GM11168 (cell line): ENCODE data around the gene SFI1.

ENCODE experiments used
- in situ Hi-C: fragments of 300-500 bp; cut with MboI; formaldehyde crosslinking; loops from one replicate; pipeline ENCODE4 v1.12.0; 2022; ENCODE audit warnings: low sequenced_read_pairs; ENCODE audit not compliant: unreplicated experiment

Gene SFI1

DNA sequence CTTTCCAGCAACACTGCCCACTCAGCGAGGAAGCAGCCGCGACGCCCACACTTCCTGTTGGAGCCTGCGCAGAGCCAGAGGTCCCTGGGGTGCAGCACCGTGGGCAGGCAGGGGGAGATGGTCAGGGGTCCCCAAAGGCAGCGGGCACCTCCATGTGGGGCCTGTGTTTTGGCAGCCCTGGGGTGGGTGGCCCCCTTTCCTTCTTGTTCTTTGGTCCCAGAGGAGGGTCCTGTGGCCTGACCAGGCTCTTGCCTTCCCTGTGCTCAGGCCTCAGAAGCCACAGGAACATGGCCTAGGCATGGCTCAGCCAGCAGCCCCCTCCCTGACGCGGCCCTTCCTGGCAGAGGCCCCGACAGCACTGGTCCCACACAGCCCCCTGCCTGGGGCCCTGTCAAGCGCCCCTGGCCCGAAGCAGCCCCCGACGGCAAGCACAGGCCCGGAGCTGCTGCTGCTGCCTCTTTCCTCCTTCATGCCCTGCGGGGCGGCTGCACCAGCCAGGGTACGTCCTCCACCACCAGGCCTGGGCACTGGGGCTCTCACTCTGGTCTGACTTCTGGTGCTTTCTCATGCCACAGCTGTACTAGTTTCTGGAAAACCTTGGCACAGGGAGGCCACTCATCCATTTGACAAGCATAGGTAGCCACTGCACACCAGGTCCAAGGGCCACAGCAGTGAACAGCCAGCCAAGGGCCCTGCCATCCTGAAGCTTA lies 118.6 kb downstream of the SFI1 start:
- in situ Hi-C loops, result no loop called here

DNA sequence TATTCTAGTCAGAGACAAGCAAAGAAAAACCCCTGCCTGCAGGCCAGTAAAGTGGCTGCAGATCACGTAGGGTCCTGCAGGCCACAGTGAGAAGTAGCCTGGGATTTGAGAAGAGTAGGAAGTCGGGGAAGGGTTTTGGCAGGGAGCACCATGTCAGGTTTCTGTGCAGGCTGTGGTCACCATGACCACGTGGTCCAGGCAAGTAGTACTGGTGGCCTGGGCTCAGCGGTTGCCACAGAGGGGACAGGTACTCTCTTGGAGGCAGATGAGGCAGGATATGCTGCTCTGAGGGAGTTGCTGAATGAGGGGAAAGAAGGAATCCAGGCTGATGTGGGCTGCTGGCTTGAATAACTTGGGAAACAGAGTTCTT lies 119.1 kb downstream of the SFI1 start:
- in situ Hi-C loops, result no loop called here

DNA sequence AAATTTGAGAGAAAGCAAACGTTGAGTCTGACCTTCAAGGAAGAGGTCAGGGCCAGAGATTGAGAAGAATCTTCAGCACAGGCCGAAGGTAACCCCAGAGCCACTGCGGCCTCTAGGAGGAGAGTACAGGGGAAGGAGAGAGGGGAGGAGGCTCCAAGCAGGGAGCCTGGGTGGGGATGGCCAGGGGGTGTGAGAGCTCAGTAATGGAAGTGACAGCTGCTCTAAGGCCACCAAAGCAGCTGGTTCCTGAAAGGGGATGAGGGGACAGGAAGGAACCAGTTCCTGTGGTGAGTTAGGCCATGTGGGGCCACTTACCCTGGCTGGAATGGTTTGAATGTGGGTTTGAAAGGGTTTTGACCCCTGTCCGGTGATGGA lies 119.6 kb downstream of the SFI1 start:
- in situ Hi-C loops, result no loop called here

DNA sequence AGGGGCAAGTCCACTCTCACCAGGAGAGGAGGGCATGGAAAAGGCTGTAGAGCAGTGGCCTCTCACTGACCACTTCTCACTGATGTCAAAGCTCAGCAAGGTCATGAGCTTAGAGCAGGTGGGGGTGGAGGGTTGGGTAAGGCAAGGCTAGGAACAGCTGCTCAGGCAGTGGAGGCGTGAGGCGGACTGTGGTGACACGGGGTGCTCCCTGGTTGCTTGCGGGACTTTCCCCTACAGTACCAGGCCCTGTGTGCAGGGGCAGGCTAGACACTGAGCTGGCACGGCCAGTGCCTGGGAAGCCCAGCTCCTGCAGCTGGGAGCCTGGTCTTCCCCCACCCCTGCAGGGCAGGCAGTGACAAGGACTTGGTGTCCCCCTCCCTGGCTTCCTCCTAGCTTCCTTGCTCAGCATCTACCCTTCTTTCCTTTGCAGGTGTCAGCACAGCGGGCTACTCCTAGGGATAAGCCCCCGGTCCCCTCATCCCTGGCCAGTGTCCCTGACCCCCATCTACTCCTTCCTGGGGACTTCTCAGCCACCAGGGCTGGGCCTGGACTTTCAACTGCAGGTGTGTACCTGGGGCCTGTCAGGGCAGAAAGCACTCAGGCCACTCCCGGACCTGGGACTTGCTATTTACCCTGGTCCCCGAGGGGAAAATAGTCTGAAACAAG lies 120.1 kb downstream of the SFI1 start:
- in situ Hi-C loops, result no loop called here

DNA sequence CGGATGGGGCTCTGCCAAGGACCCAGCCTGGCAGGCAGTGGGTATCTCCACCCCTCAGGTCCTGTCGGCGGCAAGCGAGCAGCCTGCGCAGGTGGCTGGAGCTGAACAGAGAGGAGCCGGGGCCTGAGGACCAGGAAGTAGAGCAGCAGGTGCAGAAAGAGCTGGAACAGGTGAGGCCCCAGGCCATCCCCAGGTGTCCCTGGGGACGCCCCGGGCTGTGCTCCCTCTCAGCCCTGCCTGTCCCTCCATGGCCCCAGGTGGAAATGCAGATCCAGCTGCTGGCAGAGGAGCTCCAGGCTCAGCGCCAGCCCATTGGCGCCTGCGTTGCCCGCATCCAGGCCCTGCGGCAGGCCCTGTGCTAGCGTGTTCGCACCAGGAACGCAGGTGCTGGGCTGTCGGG lies 121.7 kb downstream of the SFI1 start:
- in situ Hi-C loops, result no loop called here

DNA sequence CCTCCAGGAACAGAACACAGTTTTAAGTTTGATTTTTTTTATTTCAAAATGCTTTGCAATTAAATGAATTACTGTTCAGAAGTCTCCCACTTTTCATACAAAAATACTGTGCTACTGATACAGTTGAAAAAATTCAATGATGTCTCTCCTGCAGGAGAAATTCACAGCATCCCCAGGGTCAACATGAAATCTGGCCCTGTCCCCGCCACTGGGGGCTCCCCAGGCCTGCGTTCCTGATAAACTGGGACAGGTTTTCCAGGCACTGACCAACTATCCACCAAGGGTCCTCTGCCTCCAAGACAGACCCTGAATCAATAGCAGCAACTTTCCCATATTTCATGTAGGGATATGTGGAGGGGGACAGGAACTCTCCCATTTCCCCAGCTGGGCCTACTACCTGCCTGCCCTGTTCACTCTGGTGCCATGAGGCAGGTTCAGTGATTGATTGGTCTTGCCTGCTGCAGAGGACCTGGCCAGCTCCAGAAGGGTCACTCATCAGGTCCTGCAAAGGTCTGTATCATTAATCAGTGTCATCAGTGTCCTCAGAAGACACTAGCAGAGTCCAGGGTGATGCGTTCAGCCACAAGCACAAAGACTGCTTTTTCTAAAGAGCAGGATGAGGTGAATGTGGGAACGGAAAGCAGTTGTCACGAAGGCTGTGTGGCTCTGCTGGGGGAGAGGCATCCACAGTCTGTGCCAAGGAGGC lies 122.3 kb downstream of the SFI1 start:
- in situ Hi-C loops, result no loop called here

DNA sequence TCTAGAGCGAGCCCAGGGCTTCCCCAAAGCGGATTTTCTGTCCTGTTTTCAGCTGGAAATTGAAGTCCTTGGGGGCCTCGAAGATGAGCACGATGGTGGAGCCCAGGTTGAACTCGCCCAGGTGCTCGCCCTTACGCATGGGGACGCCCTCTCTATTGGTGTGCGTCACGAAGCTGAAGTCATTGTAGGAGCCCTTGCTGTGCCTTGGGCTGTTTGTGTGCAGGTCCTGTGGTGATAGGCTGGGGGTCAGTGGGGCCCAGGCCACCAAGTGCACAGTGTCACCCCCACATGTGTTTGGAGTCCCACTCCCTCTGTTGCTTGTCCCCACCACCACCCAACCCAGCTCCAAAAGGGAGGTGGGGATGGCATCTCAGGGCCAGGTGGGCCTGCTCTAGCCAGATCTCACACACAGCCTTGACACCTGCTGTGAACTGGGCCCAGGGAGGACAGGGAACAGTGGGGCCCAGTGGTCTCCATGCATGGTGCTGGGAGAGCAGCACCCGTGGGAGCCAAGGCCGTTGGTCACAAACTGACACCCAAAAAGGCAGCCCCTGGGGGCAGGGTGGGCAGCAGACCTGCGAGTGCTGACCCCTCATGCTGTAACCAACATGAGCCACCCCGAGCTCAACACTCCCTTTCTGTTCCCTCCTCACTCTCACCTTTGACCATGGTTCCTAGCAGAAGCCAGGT lies 123.4 kb downstream of the SFI1 start:
- in situ Hi-C loops, result no loop called here

DNA sequence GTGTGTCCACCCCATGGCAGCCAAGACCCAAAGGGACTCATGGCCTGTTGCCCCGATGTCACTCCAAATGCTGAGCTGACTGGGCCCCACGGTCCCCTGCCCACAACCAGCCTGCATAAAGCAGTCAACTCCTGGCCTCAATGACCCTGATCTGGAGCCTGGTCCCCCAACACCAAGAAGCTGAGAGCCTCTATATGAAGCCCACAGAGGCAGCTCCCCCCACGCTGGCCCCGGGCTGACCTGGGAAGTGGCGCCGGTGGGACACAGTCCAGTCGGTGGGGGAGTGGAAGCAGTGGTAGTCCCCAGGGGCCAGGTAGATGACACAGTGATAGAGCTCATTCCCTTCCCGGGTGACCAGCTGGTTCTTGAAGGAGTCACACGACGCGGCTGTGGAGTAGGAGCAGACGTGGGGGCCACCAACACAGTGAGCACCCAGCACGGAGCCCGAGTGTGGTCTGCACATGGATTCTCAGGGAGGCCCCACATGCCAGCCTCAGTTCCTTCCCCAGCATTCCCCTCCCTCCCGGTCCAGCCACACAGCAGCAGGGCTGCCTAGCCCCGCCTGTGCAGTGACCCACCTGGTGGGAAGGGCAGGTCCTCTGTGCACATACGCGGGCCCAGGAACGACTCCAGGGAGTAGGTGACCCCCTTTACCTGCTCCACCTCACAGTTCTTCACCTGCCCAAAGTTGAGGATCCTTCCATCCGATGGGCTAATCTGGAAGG lies 124.6 kb downstream of the SFI1 start:
- in situ Hi-C loops, result no loop called here

DNA sequence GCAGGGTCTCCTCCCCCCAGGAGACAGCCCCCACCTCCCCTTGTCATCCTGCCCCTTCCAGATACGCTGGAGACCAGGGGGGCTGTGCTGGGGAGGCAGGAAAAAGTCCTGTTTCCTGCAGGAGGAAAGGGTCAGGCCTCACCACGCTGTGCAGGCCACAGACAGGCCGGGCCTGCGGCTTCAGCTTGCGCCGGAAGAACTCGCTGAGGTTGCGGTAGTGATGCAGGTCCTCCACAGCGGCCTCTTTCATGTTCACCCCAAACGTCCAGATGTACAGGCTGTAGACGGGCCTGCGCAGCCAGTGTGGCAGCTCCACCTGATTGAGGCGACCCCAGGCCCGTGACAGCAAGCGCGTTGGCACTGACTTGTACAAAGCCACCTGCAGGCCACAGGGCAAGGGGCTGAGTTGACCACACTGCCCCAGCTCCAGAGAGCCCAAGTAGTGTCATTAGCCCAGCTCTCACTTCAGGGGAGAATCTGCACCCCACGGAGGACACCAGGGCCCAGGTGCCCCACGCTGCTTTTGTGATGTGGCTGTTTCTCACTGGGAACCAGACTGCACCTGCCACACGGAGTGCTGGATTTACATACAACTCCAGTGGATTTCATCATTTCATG lies 125.3 kb downstream of the SFI1 start:
- in situ Hi-C loops, result no loop called here

DNA sequence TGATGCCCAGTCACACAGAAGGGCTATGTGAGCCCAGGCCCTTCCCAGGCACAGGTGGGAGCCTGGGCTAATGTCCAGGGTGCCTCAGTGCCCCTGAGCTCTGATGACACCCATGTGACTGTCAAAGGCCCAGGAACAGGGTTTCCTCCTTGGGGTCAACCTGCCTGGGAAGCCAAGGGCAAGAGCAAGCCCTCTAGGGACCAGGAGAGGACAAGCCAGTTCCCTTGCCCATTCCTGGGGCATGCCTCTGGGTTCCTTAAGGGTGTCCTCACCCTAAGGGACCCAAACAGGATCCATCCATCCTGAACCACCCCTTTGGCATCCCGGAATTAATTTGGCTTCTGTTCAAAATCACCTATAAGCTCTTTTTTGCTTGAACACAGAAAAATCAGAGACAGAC lies 126.6 kb downstream of the SFI1 start:
- in situ Hi-C loops, result no loop called here

DNA sequence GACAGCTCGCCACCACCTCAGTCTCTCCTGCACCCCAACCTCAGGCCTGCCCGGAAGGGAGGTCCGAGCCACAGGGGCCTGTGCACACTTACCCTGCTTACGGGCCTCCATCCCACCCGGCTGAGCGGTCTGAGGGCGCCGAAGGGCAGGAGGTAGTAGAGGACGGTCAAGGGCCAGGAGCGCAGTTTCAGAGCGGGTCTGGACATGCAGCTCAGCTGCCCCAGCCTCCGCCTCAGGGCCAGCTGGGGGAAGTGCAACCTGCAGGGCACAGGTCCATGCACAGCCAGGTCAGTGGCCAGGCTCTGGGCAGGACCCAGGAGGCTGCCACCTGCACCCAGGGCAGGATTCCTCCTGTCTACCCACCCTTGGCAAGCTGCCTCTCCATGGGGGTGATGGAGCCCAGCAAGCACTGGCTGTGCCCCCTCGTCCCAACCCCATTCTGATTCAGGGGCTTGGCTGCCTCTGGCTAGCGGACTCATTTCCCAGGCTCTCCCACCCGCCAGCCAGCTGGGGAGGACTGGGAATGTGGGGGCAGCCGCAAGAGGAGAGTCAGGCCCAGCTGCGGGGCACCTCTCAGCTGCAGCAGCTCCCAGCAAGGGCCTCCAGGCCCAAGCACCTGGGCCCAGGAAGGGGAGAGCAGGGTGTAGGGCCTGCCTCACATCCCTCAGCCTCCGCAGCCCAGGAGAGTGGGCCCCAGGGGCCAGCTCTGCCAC lies 127.4 kb downstream of the SFI1 start:
- in situ Hi-C loops, result no loop called here

DNA sequence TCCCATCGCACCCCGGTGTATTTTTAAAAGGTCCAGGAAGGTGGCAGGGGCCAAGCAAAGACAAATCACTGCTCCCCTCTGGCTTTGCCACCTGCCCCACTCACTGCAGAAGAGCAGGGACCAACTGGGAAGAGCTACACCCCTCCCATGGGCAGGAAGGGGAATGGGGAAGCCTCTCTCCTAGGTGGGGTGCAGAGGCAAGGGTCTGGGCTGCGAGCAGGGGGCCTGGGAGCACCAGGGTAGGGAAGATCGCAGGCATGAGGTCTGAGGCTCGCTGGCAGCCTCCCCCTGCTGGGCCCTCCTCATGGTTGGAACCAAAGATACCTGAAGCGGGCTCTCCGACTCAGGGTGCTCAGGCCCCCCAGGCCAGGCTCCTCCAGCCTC lies 128.9 kb downstream of the SFI1 start:
- in situ Hi-C loops, result no loop called here

DNA sequence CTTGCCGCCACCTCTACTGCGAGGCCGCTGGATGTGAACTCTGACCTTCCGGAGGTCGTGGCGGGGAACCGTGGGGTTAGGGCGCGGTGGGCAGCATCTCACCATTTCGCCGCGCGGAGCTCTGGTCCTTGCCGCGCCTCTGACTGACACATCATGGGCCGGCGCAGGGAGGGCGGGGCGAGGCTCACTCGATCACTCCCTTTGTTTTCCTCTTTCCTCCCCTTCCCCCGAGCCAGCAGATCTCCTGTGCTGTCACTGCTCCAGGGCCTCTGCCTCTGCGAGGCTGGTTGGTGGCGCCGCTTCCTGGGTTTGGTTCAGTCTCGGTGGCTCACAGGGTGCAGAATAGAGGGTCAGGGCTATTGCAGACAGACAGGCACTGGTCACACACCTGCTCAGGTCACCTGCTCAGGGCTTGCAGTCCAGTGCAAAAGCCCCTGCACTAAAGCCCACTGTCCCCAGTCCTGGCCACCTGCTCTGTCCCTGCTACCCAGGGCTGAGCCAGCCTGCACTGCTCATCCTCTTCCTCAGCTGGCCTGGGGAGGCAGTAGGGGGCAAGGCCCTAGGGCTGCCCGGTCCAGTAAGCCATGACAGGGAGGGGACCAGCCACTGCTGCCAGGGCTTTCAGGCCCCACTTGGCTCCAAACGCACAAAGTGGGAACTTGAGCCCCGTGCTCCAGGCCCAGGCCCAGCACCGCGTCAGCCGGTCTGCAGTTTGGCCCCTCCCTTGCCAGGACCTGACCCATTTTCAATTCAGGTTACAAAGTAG lies 129.5 kb downstream of the SFI1 start:
- in situ Hi-C loops, result no loop called here

DNA sequence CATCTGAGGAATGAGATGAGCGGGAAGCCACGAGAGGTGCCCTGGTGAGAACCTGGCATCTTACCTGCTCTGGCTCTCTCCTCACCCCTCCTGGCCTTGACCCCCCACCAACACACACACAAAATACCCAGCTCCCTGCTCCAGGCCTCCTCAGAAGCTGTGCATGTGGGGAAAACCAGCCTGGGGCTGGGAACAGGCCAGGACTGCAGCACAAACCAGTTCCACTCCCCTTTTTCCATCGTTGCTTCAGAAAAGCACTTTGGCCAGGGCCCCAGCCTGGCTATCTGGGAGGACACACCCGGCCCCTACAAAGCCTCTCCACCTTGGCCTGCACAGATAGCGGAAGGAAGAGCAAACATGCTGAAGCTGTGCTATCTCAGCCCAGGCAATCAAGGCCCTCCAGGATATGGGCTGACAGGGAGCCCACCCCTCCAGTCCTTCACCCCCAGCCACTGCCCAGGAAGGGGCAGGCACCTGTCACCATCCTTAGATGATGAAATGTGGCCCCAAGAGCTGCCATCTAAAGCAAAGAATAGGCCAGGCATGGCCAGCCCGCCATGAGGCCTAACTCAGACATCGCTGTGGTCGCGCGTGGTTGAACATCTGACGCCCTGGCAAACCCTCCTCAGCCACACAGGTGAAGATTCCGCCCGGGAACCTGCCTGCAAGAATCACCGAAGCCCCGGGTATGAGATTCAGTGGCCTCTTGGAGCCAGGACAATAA lies 130.3 kb downstream of the SFI1 start:
- in situ Hi-C loops, result no loop called here

DNA sequence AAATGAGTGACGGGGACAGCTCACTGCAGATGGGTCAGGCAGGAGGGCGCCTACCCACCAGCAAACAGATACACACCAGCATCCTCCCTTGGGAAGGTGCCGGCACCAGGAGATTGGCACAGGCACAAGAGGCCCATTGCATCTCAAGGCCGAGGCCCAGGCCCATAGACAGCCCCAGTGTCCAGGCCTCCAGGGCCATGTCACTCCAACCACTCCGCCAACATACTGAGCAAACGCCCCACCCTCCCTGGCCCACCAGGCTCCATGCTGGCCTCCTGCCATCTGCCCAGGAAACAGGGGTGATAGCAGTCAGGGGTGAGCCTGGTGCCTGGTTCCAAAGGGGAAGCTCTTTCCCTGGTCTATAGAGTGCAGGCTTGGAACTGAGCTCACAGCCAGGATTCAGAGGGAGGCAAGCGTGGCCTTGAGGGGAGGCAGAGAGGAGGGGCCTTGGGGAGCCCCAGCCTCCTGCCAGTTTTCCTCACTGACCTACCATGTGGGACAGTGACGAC lies 130.9 kb downstream of the SFI1 start:
- in situ Hi-C loops, result no loop called here

DNA sequence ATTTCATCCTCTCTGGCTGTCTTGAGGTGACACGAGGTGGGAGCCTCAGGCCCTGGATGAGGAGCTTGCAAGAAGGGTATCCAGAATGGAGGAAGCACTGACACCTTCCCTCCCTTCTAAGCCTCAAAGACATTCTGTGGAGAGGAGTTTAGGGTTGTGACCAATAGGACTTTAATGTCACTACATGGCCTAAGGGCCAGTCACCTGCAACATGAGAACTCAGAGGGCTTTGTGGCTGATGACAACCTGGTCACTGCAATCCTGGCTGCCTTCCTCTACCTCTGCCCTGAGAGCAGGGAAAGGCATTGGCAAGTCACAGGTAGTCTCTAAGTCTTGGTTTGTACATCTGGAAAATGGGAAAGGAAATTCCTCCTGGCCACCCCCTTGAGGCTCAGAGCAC lies 132.0 kb downstream of the SFI1 start:
- in situ Hi-C loops, result no loop called here

DNA sequence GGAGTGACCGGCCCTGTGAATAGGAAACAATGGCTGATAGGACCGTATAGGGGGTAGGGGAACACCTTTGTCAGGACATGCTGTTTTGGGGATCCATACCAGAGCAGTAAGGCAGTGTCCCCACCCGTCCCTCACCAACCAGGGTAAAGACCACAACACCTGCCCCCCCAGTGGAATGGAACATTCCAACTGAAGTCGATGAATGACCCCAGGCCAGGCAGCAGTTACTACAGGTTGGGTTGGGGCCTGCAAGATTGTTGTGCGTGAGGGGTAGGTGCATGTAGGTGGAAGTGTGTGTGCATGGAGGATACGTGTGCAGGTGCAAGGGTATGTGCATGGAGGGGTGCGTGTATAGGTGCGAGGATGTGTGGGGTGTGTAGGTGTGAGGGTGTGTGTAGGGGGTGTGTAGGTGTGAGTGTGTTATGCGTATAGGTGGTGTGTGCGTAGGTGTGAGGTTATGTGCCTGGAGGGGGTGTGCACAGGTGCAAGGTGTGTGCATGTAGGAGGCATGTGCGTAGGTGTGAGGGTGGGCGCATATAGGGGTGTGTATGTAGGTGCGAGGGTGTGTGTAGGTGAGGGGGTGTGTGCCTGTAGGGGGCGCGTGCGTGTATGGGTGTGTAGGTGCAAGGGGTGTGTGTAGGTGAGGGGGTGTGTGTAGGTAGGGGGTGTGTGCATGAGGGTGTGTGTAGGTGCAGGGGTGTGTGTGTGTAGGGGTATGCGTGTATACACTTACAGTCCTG lies 132.8 kb downstream of the SFI1 start:
- in situ Hi-C loops, result no loop called here
